ENCODE measurements around the gene CDH23.

- no peak for TF ChIP-seq CTCF (IDR thresholded peaks at IDR 0.05; ENCODE audit: low read length)
- no peak for TF ChIP-seq EZH2 (optimal IDR thresholded peaks at IDR 0.05; ENCODE audit: low read depth, low read length)
- TF ChIP-seq EZH2phosphoT487 (IDR thresholded peaks at IDR 0.05; ENCODE audit: low read length) = no peak
Measured at GRCh38 chr10:71746344-71747037, 349.8 kb downstream of the CDH23 start.

Data from MM.1S (cell line).